NT2/D1 (cell line): ENCODE data around the gene ZNF628.

Experiments used
- SUZ12 ChIP-seq: IDR thresholded peaks from 2 replicates; pipeline ENCODE4 v1.6.1; 2011; ENCODE audit not compliant: insufficient read length, insufficient read depth; ENCODE audit errors: extremely low read depth
- YY1 ChIP-seq: IDR thresholded peaks from 2 replicates; pipeline ENCODE4 v1.6.1; 2011; ENCODE audit not compliant: insufficient read length, insufficient read depth
- ZNF274 ChIP-seq: IDR thresholded peaks from 2 replicates; pipeline ENCODE4 v1.6.1; 2011; ENCODE audit warnings: mild to moderate bottlenecking, low read depth, low read length

DNA sequence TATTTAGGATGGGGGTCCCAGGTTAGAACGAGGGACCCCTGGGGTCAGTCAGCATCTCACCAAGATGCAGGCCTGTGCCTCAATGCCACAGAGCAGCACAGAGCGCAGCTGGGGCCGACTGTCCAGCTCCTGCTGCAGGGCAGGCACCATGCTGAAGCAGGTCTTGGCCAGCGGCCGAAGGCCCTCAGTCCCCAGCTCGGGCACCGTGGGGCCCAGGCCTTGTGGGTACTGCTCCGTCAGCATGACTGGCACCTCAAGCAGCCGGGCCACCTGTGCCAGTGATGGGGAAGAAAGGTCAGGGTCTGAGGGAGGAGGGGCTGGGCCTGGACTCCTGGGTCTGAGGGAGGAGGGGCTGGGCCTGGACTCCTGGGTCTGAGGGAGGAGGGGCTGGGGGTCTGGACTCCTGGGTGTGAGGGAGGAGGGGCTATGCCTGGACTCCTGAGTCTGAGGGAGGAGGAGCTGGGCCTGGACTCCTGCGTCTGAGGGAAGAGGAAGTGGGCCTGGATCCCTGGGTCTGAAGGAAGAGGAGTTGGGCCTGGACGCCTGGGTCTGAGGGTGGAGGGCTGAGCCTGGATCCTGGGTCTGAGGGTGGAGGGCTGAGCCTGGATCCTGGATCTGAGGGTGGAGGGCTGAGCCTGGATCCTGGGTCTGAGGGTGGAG lies 20.7 kb upstream of the ZNF628 start:
- no peak for TF ChIP-seq SUZ12
- no peak for TF ChIP-seq YY1
- no peak for TF ChIP-seq ZNF274
